Keratinocyte (primary cell): ENCODE results near the gene FXYD6.

ENCODE experiments used
- EZH2 ChIP-seq: IDR thresholded peaks from one replicate; pipeline ENCODE4 v1.6.1; 2012; ENCODE audit warnings: inconsistent platforms, mild to moderate bottlenecking, low read length, moderate library complexity
- TF ChIP-seq, protein P1 (sequence below), 3 experiments: IDR thresholded peaks in 1 of 3; conservative IDR thresholded peaks in 1 of 3; optimal IDR thresholded peaks in 1 of 3; 2 replicates in 2 of 3; 3 replicates in 1 of 3; pipeline versions ENCODE3 to v1.5.1; 2011; ENCODE audit warnings: low read length in 3 of 3, mild to moderate bottlenecking in 3 of 3, moderate library complexity in 2 of 3, control low read depth in 1 of 3, inconsistent platforms in 1 of 3; ENCODE audit not compliant: insufficient read depth in 2 of 3; ENCODE audit errors: extremely low read depth in 1 of 3

DNA sequence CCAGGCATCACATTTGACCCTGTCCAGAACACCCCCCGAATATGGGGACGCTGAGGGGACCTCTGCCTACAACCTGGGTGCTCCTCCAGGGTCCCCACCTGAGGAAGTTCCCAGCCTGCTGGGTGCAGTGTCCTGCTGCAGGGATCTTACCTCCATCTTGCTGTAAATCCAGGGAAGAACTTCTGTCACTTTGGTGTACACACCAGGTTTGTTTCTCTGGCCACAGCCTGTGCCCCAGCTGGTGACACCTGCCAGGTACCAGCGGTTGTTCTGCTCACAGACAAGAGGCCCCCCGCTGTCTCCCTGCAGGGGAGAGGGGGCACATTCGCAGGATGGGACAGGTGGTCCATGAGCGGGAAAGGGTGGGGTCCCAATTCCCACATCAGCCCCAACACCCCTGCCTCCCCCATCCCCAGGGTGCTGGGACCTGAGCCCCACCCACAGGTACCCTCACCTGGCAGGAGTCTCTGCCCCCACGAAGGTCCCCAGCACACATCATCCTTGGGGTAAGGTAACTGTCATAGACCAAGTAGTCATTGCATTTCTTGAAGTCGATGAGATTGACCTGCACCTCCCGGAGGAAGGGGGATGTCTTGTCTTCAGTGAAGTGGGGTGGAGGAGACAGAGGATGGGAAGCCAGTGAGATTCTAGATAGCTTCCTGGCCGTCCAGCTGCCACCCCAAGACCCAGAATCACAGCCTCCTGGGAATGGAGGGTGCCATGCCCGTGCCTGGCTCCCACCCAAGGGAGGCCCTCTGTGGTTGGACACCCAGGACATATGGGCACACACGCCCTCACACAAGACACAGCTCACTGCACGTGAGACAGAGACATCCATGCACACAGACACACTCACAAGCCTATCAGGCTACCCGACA lies 27.3 kb upstream of the FXYD6 start:
- TF ChIP-seq EZH2: no peak
- TF ChIP-seq, protein P1, sequence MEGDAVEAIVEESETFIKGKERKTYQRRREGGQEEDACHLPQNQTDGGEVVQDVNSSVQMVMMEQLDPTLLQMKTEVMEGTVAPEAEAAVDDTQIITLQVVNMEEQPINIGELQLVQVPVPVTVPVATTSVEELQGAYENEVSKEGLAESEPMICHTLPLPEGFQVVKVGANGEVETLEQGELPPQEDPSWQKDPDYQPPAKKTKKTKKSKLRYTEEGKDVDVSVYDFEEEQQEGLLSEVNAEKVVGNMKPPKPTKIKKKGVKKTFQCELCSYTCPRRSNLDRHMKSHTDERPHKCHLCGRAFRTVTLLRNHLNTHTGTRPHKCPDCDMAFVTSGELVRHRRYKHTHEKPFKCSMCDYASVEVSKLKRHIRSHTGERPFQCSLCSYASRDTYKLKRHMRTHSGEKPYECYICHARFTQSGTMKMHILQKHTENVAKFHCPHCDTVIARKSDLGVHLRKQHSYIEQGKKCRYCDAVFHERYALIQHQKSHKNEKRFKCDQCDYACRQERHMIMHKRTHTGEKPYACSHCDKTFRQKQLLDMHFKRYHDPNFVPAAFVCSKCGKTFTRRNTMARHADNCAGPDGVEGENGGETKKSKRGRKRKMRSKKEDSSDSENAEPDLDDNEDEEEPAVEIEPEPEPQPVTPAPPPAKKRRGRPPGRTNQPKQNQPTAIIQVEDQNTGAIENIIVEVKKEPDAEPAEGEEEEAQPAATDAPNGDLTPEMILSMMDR (optimal IDR thresholded peaks at IDR 0.05 in 1 of 3, IDR thresholded peaks at IDR 0.05 in 1 of 3, conservative IDR thresholded peaks at IDR 0.05 in 1 of 3; ENCODE audit: extremely low read depth in 1 of 3, insufficient read depth in 2 of 3, low read length in 3 of 3): no peak
